SH-SY5Y (cell line): Measurements from ENCODE around the gene SLC22A16.

Source experiments
- GATA2 ChIP-seq: IDR thresholded peaks from 2 replicates; pipeline ENCODE4 v1.6.1; 2011; ENCODE audit warnings: mild to moderate bottlenecking, low read depth, low read length
- GATA3 ChIP-seq: IDR thresholded peaks from 2 replicates; pipeline ENCODE4 v1.6.1; 2011; ENCODE audit warnings: low read depth, mild to moderate bottlenecking, low read length, moderate library complexity

GRCh38 chr6:110484321-110484720, 7.9 kb upstream of the SLC22A16 start:
- TF ChIP-seq GATA2 (no peak), GATA3 (no peak)
